Stimulated activated CD8-positive, alpha-beta memory T cell treated with anti-CD3 and anti-CD28 coated beads, Interleukin-4, amount 100 ng/mL, for 1 hour (primary cell): Measurements from ENCODE around the gene SLC27A2.
A peak's percentile ranks its signal among the peaks of the same experiment; 100 is the strongest.
"Not testable (repeated sequence)": the region's sequence is repeated elsewhere in the genome, so short reads cannot be mapped to it uniquely, and the experiment has no call there.

Experiments
- DNase-seq, 2 donors: peaks; one replicate each; pipeline ENCODE4 v3.0.0-alpha.2; 2020; ENCODE audit warnings: low read depth in 2 of 2, low spot score in 1 of 2

The SLC27A2 gene

DNA sequence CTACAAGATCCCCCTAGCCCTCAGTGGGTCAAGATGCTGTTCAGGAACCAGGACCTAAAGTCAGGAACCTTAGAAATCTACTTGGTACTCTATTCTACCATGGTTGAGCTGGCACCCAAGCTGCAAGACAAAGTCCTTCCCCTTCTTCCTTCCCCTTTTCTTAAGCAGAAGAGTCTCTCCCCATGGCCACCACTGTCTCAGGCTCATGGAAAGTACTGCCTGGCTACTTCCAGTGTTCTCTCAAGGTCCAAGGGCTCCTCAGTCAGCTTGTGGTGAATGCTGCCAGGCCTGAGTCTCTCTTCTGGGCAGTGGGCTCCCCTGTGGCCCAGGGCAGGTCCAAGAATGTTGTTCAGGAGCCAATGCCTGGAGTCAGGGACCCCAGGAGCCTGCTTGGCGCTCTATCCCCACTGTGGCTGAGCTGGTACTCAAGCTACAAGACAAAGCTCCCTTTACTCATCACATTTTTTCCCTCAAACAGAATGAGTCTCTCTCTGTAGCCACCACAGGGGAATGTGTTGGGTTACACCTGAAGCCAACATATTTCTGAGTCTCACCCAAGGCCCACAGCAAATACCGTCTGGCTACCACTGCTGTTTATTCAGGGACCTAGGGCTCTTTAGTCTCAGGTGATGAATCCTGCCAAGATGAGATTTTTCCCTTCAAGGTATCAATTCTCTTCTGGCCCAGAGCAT lies 18.1 kb upstream of the SLC27A2 start:
- no peak for DNase-seq

DNA sequence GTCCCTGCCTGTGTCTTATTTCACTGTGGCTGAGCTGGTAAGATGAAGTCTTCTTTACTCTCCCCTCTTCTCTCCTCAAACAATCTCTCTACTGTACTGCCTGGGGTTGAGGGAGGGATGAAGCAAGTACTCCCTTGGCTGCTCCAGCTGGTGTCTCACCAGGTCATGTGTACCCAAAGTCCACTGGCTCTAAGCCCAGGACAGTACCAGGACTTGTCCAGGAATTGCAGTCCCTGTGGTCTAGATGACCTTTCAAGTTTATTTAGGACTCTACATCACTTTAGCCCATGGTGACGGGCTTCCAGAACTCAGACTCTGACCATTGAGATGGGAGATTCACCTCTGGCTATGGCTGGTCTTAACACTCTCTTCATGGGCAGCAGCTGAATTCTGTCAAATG lies 17.5 kb upstream of the SLC27A2 start:
- DNase-seq, result no peak

DNA sequence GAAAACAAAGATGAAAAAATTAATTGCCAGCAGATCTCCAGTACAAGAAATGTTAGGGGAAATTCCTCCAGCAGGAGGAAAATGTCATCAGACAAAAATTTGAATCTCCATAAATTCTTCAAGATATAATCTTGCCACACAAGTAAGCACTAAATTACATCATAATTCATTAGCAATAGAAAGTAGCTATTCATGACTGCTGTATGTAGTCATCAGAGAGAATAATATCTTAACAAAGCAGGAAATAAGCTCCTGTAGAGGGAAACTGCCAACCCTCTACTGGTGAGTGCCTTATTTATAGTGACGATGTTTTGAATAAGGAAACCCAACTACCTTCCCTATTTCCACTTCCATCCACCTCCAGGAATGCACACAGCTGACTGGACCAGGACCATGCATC lies 15.8 kb upstream of the SLC27A2 start:
- no peak for DNase-seq

DNA sequence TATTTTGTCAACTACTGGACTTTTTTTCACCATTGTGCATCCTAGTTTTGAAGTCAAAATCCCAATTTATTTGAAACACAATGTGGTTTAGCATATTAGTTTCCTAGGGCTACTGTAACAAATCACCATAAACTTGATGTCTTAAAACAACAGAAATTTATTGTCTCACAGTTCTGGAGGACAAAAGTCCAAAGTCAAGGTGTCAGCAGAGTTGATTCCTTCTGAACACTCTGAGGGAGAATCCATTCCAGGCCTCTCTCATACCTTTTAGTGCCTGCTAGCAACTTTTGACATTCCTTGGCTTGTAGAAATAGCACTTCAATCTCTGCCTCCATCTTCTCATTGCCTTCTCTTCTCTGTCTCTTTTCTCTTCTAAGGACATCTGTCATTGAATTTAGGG lies 14.9 kb upstream of the SLC27A2 start:
- DNase-seq, result no peak

DNA sequence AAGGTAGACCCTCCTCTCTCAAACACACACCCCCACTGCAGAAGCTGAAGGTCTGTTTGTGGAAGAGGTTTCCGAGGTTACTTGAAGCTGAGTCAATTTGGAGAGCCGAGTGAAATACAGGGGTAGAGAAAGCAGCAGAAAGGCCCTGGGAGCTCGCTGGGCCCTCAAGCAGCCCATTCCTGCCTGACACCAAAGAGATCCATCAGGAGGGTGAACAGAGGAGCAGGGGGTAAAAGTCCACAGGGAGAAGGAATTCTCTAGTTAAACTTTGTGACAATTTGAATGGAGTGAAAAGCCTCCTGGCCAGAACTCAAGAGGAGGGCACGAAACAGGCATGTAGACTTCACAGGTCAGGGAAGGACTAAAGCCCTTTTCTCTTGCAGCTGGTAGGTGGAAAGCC lies 13.6 kb upstream of the SLC27A2 start:
- DNase-seq, result no peak

DNA sequence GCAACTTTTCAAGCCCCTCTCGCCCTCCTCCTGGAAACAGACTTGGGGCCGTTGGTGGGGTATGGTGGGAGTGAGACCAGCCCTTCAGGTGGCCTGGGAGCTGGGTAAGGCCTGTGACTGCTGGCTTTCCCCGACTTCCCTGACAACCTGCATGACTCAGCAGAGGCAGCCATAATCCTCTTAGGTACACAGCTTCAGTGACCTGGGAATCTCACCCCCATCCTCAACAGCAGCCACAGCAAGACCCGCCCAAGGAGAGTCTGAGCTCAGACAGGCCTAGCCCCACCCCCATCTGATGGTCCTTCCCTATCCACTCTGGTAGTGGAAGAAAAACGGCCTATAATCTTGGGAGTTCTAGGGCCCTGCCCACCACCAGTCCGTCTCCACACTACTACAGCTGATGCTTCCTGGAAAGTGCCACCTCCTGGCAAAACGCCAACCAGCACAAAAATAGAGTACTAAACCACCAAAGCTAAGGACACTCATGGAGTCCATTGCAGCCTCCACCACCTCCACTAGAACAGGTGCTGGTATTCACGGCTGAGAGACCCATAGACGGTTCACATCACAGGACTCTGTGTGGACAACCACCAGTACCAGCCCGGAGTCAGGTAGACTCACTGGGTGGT lies 13.1 kb upstream of the SLC27A2 start:
- DNase-seq, result no peak

DNA sequence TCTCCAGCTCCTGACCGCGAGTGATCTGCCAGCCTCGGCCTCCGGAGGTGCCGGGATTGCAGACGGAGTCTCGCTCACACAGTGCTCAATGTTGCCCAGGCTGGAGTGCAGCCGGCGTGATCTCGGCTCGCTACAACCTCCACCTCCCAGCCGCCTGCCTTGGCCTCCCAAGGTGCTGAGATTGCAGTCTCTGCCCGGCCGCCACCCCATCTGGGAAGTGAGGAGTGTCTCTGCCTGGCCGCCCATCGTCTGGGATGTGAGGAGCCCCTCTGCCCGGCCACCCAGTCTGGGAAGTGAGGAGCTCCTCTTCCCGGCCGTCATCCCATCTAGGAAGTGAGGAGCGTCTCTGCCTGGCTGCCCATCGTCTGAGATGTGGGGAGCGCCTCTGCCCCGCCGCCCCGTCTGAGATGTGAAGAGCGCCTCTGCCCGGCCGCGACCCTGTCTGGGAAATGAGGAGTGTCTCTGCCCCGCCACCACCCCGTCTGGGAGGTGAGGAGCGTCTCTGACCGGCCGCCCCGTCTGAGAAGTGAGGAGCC lies 9.6 kb upstream of the SLC27A2 start:
- DNase-seq, result not testable (repeated sequence)

DNA sequence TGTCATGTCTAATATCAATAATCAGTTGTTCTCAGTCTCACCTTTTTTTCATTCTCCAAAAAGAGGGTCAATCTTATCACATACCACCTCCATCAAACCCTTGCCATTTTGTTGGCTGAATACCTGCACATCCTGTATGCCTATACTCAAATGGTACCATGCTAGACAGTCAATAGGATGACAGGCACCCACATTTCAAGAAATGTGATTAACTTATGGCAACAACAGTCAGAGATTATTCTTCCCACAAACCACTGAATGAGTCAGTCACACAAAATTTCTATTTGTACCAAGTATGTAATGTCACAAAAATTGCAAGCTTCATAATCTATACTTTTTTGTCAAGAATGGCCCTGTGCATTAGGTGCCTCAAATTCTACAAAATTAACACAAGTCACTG lies 5.1 kb upstream of the SLC27A2 start:
- no peak for DNase-seq

DNA sequence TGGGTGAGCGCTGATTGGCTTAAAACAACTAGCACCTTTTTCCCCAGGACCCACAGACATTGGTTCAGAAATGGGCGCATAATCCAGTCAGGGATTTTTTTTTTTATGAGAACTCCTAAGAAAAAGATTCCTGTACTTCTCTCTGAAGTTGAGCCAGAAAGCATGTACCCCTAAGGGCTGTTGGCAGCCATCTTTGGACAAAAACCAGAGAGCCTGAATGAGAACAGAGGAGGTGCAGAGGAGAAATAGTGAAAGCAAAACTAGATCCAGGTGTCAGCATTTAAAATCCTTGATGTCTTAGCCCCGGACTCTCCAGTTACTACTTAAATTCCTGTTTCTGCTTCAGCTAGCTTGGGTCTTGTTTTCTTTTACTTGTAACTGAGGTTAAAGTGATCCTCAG lies 1.9 kb upstream of the SLC27A2 start:
- no peak for DNase-seq

DNA sequence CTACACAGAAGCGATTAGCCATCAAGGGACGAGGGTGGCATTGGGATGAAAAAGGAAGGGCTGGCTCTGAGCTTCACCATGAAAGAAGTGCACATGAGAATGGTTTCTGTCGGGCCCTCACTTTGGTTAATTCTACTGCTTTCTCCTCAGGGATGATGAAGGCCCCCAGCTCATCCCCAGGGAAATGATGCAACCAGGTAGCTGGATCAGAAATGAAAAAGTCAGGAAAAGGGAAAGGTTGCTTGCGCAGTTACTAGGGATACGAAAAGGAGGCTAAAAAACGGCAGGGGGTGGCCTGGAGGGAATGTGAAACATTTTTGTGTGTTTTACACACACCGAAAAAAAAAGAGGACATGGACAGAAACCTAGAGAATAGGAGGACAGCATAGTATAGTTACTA lies 1.4 kb upstream of the SLC27A2 start:
- no peak for DNase-seq

DNA sequence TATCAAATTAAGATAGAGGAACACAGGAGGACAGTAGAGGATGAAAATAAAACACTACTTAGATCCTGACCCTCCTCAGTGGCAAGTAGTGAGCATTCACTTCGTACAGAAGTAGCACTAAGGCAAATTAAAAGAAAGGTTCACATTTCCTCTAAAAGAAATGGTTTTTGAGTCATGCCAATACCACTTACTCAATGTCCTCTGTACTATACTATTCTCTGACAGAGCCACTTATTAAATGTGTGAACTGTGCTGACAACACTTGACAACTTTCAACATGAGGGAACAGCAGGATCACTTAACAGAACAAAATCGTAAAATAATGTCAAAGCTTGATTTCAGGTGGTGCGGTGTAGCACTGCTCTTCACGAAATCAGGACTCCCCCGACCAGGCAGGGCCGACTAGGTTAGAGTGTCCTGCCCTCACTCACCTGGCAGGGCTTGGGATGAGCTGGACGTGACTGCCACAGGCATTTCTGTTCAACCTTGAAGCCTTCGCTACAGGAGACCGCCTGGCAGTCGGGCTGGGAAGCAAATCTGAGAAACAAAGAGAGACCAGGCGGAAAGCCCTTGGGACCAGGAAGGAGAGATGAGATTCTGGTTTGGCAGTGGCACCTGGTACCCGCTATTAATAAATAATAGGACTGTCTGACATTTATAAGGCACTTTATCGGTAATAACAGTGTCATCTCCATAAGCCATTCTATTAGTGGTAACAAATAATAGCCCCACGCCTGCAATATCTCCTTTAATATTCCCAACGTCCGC lies 611 bp upstream of the SLC27A2 start:
- no peak for DNase-seq

DNA sequence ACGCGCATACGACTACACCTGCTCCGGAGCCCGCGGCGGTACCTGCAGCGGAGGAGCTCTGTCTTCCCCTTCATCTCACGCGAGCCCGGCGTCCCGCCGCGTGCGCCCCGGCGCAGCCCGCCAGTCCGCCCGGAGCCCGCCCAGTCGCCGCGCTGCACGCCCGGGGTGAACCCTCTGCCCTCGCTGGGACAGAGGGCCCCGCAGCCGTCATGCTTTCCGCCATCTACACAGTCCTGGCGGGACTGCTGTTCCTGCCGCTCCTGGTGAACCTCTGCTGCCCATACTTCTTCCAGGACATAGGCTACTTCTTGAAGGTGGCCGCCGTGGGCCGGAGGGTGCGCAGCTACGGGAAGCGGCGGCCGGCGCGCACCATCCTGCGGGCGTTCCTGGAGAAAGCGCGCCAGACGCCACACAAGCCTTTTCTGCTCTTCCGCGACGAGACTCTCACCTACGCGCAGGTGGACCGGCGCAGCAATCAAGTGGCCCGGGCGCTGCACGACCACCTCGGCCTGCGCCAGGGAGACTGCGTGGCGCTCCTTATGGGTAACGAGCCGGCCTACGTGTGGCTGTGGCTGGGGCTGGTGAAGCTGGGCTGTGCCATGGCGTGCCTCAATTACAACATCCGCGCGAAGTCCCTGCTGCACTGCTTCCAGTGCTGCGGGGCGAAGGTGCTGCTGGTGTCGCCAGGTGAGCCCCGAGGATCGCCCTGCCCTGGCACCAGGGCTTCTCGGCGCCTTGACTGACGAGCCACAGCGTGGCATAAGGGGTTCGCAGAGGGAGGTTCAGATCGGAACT lies 420 bp downstream of the SLC27A2 start:
- peak in 1 of 2 donors; percentile 15 for DNase-seq

DNA sequence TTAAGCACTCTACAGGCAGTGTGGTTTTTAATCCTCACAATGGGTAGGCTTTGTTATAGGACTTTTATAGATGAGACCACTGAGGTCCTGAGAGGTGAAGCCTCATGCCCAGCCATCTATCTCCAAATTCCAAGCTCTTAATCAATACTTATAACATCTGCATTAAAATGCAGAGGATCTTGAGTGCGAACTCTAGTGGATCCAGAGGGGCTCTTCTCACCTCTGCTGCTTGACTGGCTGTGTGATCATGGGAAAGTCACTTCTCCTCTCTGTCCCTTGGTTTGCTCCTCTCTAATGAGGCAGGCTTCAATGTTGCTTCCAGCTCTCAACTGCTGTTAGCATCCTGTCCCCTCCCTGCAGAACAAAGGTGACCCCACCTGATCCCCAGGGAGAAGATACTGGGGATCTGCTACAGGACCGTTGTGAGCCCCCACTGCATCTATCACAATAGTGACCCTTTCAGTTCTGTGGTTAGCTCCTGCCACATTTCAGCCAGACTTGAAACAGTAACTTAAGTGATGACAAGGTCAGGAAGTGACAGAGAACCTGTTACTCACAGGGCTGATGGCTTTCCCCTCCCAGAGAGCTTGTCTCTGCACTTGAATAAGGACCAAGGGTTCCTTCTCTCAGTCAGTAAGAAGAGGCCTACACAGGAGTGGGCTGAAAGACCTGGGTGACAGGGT lies 1.3 kb downstream of the SLC27A2 start:
- DNase-seq, result no peak

DNA sequence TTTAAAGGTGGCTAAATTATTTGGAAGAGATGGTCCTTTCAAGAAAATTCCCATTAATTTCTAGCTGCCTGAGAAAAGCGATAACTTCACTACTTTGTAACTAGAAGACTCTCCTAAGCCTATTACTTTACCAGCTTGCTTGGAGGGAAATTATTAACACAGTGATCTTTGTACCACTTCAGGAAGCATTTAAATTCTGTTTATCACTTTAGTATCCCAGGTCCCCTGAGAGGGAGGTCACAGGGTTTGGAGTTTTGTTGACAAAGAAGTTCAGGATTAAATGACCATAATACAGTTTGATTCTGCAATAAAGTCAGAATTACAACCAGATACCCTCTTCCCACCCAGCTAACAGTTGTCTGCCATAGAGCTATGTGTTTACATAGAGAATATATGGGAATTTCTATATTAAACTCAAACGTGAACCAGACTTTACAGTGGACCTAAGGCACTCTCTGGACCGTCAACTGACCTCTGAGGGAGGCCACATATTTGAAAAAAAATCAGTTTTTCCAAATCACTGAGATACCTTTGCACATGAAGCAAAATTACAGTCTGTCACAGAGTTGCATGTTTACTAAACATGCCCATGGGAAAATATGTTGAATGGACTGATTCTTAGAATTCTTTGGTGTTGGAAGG lies 3.0 kb downstream of the SLC27A2 start:
- DNase-seq, result no peak

DNA sequence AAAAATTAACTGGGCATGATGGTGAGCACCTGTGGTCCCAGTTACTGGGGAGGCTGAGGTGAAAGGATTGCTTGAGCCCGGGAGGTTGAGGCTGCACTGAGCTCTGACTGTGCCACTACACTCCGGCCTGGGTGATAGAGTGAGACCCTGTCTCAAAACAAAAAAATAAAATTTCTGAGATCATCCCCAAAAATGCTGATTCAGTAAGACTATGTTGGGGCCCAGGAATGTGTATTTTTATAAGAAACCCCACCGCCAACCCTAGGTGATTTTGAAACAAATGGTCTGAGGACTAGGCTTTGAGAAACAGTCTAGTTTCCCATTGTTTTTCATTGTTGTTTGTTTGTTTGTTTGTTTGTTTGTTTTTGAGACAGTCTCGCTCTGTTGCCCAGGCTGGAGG lies 4.1 kb downstream of the SLC27A2 start:
- no peak for DNase-seq

DNA sequence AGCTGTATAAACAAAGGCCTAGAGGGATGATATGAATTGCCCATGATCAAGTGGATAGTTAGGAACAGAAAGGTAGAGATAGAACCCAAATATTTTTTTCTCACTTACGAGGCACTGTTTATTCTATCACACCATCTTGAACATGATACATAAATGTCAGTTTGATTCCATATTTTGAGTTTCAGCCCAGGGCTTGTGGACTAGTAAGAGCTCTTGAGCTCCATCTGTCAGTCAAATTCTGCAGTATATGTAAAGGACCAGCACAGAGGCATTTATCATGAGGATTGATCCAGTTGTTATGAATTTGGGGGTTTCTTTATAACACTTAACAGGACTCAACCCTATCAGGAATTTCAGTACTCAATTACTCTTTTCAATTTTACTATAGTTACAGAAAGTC lies 4.8 kb downstream of the SLC27A2 start:
- DNase-seq, result no peak

DNA sequence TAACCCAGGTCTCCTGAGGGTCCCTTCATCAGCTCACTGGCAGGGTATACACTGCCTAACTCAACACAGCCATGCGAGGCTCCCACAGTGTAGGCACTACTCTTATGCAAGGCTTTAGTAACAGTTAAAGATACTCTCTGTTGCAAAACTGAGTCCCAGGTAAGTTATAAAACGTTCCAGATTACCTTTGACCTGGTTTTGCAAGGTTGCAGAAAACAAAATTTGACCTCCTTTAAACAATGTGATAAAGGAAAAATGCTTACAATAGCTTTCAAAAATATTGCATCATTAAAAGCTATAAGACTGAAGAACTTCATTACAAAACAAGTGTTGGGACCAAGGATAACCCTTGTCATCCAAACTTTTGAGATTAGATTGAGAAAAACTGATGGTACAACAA lies 5.5 kb downstream of the SLC27A2 start:
- DNase-seq, result no peak

DNA sequence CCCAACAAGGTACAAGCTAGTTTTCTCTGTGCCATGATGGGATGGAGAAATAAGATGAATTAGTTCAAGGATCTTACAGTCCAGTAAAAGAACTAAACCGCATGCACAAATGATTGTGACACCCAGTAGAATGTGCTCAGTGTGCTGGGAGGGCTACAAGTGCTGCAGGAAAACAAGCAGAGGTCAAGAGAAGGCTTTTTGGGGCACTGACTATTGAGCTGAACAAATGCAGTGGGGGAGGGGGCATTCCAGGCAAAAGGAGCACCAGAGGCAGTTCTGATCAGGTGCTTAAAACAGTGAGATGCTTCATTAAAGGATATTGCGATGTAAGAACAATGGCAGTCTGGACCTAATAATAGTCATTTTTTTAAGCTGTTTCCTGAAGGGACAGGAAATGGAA lies 6.0 kb downstream of the SLC27A2 start:
- DNase-seq, result no peak

DNA sequence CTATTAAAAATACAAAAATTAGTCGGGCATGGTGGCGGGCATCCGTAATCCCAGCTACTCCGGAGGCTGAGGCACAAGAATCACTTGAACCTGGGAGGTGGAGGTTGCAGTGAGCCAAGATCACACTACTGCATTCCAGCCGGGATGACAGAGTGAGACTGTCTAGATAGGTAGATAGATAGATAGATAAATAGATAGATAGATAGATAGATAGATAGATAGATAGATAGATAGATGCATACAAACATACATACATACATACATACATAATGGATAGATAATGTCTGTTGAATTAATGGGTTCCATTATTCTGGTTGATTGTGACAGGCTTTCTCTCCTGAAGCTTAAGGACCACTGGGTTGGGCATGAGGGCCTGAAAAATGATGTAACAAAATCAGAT lies 6.8 kb downstream of the SLC27A2 start:
- DNase-seq, result not testable (repeated sequence)

DNA sequence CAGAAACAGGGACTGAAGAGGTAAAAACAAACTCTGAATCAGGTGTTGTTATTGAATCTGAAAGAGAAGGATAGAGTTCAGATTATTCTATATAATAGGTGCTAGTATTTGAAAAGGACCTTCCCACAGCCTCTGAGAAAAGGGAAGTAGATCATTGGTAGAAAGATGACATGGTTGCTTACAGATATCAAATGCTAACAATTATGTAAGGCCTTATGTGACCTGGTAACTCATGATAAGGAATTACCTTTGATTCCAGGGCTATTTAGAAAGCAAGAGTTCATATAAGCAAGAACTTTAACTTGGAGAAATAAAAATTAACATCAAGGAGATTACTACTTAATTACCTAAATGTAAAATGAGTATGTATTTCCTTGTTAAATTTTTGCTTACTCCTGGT lies 7.6 kb downstream of the SLC27A2 start:
- no peak for DNase-seq
